Measurements from ENCODE around the gene ZNF682. TPM values are rescaled to one million over a fixed set of nuclear protein-coding genes. Genes with fewer than 3 reads are reported as not detected.

Gene ZNF682
- total and polyA plus RNA-seq, 2 of the 13 experiments (the other 11 are each of a cell fraction or from before 2014, with no cell fraction given) = 2.0 to 7.2 TPM

- no peak for TF ChIP-seq SOX13 (IDR thresholded peaks at IDR 0.05)
- no peak for TF ChIP-seq SOX13 (CRISPR knock-in tag; conservative IDR thresholded peaks at IDR 0.05 in 1 of 2, IDR thresholded peaks at IDR 0.05 in 1 of 2)
- TF ChIP-seq HNF1A (IDR thresholded peaks at IDR 0.05; ENCODE audit: low read depth) = no peak
- TF ChIP-seq HNF1A (CRISPR knock-in tag; IDR thresholded peaks at IDR 0.05; ENCODE audit: borderline replicate concordance) = no peak
Measured at GRCh38 chr19:20038358-20039202, 725 bp downstream of the ZNF682 start (continued).

- intact Hi-C loops (cut with micrococcal nuclease; ENCODE audit: unreplicated experiment) = no loop called here
- FAIRE-seq = no peak
- H3K36me3 ChIP-seq (replicated peaks in 1 of 2; ENCODE audit: control insufficient read depth in 1 of 2, insufficient read depth in 2 of 2, low read length in 2 of 2) = no peaks in the 10 kb centered on the region
Measured at GRCh38 chr19:20035935-20036334, 3.4 kb downstream of the ZNF682 start.

More at GRCh38 chr19:20035935-20036334, 3.4 kb downstream of the ZNF682 start:
- ATAC-seq = no peak
- H3K4me1 ChIP-seq (ENCODE audit: insufficient read depth, low read length) = peaks cover 16% of the 10 kb centered on the region; the same call in 1 of the 2 replicates
- no peaks in the 10 kb centered on the region for H3K27me3 ChIP-seq (ENCODE audit: control insufficient read depth in 1 of 2, insufficient read depth in 2 of 2, low read length in 2 of 2)
- TF ChIP-seq ZNF30 (CRISPR knock-in tag; IDR thresholded peaks at IDR 0.05) (no peak), XRCC5 (optimal IDR thresholded peaks at IDR 0.05; ENCODE audit: low read length) (no peak), IKZF4 (CRISPR knock-in tag; IDR thresholded peaks at IDR 0.05; ENCODE audit: borderline replicate concordance, low read depth, not compliant biosample characterization) (no peak), SP5 (CRISPR knock-in tag; IDR thresholded peaks at IDR 0.05; ENCODE audit: borderline replicate concordance, low read depth) (no peak), GFI1 (CRISPR knock-in tag; IDR thresholded peaks at IDR 0.05; ENCODE audit: borderline replicate concordance) (no peak)
- ChIA-PET POLR2A (no interaction called here), CTCF (ENCODE audit: low intra/inter-chr PET ratio, low total read pairs) (no interaction called here)
- peaks cover 30% of the 10 kb centered on the region; the same call in 1 of the 2 replicates for H3K9me3 ChIP-seq (ENCODE audit: low read length)
- no peak overlapping the region for H3K4me2 ChIP-seq (ENCODE audit: low read depth, low read length)
- no peak for DNase-seq (ENCODE audit: low spot score)
- 57% methylated on average over 5 of the region's 5 CpGs for WGBS (ENCODE audit: low lambda C conversion rate)
- in situ Hi-C loops (cut with HindIII; ENCODE audit: extremely low pct_ligation_motif_present, low pct_unique_long_range_greater_than_20kb) = no loop called here
- H4K20me1 ChIP-seq (ENCODE audit: insufficient read depth, low read length) = no peaks in the 10 kb centered on the region
- H3K27ac ChIP-seq (ENCODE audit: extremely low read length, insufficient read depth, low read length) = no peak overlapping the region
- no peak overlapping the region for H3K4me3 ChIP-seq (replicated peaks in 1 of 3; ENCODE audit: insufficient read depth in 1 of 3, low read depth in 2 of 3, low read length in 3 of 3)
- BruUV-seq (replicated peaks) = no TSS peak
- H3K9ac ChIP-seq (ENCODE audit: insufficient read depth, low read depth, low read length) = no peak overlapping the region
- H3K79me2 ChIP-seq (ENCODE audit: insufficient read depth, low read length) = peaks cover 5% of the 10 kb centered on the region
- H2AFZ ChIP-seq (ENCODE audit: low read length) = no peak overlapping the region

All from HepG2 (cell line).